GM23338 (cell line): ENCODE measurements around the gene SIGLEC15.

ENCODE experiments used
- EZH2 ChIP-seq: fragments of 200-600 bp; sonication (generic); IDR thresholded peaks from one replicate; pipeline ENCODE4 v1.8.0; 2017; ENCODE audit warnings: antibody characterized with exemption, mild to moderate bottlenecking, low read depth; ENCODE audit not compliant: unreplicated experiment
- EZH2phosphoT487 ChIP-seq: fragments of 200-600 bp; sonication (generic); IDR thresholded peaks from one replicate; pipeline ENCODE4 v1.8.1; 2018; ENCODE audit warnings: antibody characterized with exemption; ENCODE audit not compliant: unreplicated experiment
- JUNB ChIP-seq: IDR thresholded peaks from one replicate; pipeline ENCODE4 v1.6.1; 2016; ENCODE audit warnings: antibody characterized with exemption; ENCODE audit not compliant: unreplicated experiment
- NANOG ChIP-seq: IDR thresholded peaks from 2 replicates; pipeline ENCODE4 v1.6.1; 2016; ENCODE audit warnings: antibody characterized with exemption, borderline replicate concordance
- POLR2AphosphoS5 ChIP-seq: IDR thresholded peaks from 2 replicates; pipeline ENCODE4 v1.6.1; 2016; ENCODE audit warnings: antibody characterized with exemption, low read depth
- REST ChIP-seq: IDR thresholded peaks from one replicate; pipeline ENCODE4 v1.6.1; 2018; ENCODE audit warnings: antibody characterized with exemption; ENCODE audit not compliant: unreplicated experiment
- ZNF331 ChIP-seq: fragments of 250-450 bp; sonication (Bioruptor Pico); IDR thresholded peaks from 2 replicates; pipeline ENCODE4 v1.5.0; 2020; ENCODE audit warnings: low read depth, mild to moderate bottlenecking, moderate library complexity
- TF ChIP-seq, protein P1 (sequence below), 2 experiments: fragments of 200-600 bp in 1 of 2; sonication (generic) in 1 of 2; conservative IDR thresholded peaks; 2 replicates each; pipeline versions ENCODE4 v1.5.1 to v1.6.1; 2016 to 2017; ENCODE audit warnings: antibody characterized with exemption in 2 of 2, low read depth in 2 of 2, mild to moderate bottlenecking in 2 of 2, moderate library complexity in 1 of 2
- TF ChIP-seq, protein P2 (sequence below): IDR thresholded peaks from 2 replicates; pipeline ENCODE4 v1.6.1; 2016; ENCODE audit warnings: antibody characterized with exemption

- TF ChIP-seq EZH2phosphoT487, result no peak
- no peak for TF ChIP-seq EZH2
- TF ChIP-seq, protein P1, sequence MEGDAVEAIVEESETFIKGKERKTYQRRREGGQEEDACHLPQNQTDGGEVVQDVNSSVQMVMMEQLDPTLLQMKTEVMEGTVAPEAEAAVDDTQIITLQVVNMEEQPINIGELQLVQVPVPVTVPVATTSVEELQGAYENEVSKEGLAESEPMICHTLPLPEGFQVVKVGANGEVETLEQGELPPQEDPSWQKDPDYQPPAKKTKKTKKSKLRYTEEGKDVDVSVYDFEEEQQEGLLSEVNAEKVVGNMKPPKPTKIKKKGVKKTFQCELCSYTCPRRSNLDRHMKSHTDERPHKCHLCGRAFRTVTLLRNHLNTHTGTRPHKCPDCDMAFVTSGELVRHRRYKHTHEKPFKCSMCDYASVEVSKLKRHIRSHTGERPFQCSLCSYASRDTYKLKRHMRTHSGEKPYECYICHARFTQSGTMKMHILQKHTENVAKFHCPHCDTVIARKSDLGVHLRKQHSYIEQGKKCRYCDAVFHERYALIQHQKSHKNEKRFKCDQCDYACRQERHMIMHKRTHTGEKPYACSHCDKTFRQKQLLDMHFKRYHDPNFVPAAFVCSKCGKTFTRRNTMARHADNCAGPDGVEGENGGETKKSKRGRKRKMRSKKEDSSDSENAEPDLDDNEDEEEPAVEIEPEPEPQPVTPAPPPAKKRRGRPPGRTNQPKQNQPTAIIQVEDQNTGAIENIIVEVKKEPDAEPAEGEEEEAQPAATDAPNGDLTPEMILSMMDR (conservative IDR thresholded peaks at IDR 0.05; ENCODE audit: low read depth in 2 of 2), result no peak
- TF ChIP-seq POLR2AphosphoS5, result no peak
- no peak for TF ChIP-seq REST
- TF ChIP-seq, protein P2, sequence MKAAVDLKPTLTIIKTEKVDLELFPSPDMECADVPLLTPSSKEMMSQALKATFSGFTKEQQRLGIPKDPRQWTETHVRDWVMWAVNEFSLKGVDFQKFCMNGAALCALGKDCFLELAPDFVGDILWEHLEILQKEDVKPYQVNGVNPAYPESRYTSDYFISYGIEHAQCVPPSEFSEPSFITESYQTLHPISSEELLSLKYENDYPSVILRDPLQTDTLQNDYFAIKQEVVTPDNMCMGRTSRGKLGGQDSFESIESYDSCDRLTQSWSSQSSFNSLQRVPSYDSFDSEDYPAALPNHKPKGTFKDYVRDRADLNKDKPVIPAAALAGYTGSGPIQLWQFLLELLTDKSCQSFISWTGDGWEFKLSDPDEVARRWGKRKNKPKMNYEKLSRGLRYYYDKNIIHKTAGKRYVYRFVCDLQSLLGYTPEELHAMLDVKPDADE, result no peak
- TF ChIP-seq JUNB, result no peak
- TF ChIP-seq ZNF331 (CRISPR knock-in tag), result no peak
- no peak for TF ChIP-seq NANOG
Observed at GRCh38 chr18:45887585-45887984, 62.1 kb downstream of the SIGLEC15 start.
